HG02588 (cell line): ENCODE measurements around the gene PAPPA2.
"Not testable (repeated sequence)": the region's sequence is repeated elsewhere in the genome, so short reads cannot be mapped to it uniquely, and the experiment has no call there.

Source experiments
- ATAC-seq: cut with Tn5 transposase; IDR thresholded peaks from one replicate; pipeline ENCODE4 v1.9.1; 2021; ENCODE audit warnings: mild to moderate bottlenecking, moderate library complexity; ENCODE audit not compliant: unreplicated experiment

The PAPPA2 gene

GRCh38 chr1:176602388-176603004 is 139.5 kb downstream of the PAPPA2 start:
- no peak for ATAC-seq

- no peak for ATAC-seq
Observed at GRCh38 chr1:176603696-176604095, 140.7 kb downstream of the PAPPA2 start.

DNA sequence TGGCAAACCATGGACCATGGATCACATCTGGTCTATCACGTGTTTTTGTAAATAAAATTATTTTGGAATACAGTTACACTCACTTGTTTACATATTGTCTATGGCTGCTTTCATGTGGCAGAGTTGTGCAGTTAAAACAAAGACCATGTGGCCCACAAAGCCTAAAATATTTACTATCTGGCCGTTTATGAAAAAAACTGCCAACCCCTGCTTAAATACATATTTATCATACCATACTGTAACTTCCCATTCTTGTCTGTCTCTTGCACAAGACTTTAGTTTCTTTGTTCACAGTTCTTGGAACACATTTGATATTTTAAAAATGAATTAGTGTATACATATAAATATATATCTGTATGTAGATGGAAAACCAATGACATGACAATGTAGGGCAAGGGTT is 141.5 kb downstream of the PAPPA2 start:
- no peak for ATAC-seq

DNA sequence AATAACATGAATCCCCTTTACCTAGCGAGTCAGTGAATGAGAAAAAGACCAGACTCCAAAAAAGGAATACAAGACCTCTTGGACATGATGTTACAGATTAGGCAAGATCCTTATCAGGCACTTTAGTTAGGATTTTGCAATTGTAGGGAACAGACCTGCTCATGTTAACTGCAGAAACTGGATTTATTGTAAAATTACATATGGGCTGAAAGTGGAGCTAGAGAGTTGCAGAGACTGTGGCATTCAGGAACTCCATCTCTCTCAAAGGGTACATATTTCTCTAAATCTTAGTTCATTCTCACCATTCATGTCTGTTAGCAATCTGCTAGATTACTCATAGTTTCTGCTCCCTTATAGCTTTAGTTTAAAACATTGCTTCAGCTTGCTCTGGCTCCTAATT is 142.2 kb downstream of the PAPPA2 start:
- no peak for ATAC-seq

DNA sequence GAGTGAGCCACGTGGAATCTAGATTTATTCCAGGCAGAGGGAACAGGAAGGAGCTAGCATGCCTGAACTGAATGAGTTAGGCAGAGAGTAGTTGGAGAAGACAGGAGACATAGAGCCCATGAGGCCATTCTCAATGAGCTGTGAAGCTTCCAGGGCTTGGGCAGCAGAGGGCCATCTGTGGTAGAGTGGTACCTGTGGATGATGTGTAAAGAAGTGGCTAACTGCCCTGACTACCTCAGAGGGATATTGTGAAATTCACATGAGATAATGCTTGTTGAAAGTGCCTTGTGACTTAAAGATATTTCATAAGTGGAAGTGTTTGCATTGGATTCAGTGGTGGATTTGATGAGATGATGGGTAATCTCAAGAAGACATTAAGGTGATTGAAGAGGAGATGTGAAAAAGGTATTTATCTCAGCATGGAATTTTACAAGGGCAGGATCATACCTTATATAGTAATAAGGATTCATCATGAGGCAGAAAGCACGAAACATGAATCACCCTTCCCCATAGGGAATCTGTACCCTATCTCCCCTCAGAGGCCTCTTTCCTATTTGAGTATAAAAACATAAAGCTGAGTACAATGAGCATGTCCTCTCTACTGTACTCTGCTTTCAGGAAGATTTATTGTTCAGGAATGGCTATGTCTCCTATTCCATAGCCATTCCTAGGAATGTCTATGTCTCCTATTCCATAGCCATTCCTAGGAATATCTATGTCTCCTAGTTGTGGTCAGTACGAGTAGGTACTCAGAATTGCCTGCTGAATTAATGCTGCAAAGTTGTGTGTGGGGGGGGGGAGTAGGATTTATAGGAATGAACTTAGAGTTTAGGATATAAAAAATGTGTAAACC is 146.8 kb downstream of the PAPPA2 start:
- no peak for ATAC-seq

GRCh38 chr1:176612791-176613190 is 149.8 kb downstream of the PAPPA2 start:
- ATAC-seq = no peak

GRCh38 chr1:176617881-176618280 is 154.9 kb downstream of the PAPPA2 start:
- no peak for ATAC-seq

- no peak for ATAC-seq
Observed at GRCh38 chr1:176619261-176619660, 156.3 kb downstream of the PAPPA2 start.

GRCh38 chr1:176625365-176625764 is 162.4 kb downstream of the PAPPA2 start:
- ATAC-seq = no peak

GRCh38 chr1:176626572-176627061 is 163.6 kb downstream of the PAPPA2 start:
- ATAC-seq = no peak

GRCh38 chr1:176628775-176629174 is 165.8 kb downstream of the PAPPA2 start:
- ATAC-seq = no peak

GRCh38 chr1:176634733-176635132 is 171.8 kb downstream of the PAPPA2 start:
- not testable (repeated sequence) for ATAC-seq

DNA sequence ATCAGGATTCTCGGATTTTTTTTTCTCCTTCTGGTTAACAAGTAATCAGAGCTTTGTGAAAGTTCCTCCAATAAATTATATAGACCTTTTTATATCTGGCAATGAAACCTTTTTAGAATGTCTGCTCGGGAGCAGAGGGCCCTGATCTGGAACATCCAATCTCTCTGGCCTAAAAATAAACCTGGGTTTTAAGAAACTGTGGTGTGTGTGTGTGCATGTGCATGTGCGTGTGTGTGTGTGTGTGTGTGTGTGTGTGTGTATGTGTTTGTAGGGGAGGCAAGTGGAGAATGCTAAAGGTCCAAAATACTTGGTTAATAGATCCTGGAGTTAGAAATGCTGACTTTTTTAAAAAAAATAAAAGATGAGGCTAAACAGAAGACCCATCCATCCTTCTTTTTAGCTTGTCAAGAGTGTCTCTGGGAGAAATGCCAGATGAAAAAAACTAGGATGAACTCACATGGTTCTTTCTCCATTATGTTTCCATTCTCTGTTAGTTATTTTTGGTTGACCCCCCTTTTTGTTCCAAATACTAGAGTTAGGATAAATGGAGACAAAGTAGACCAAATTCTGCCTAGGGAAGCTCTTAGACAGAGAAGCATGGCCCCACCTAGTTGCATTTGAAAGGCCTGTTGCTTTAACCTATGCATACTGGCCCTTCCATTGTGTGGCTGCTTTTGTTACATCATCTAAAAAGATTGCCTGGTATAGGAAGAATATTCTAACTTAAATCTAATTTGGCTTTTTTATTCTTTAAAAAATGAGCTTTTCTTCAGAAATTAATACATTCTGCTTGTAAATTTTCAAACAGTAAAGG is 175.9 kb downstream of the PAPPA2 start:
- no peak for ATAC-seq

- ATAC-seq = no peak
Observed at GRCh38 chr1:176643536-176643935, 180.6 kb downstream of the PAPPA2 start.

DNA sequence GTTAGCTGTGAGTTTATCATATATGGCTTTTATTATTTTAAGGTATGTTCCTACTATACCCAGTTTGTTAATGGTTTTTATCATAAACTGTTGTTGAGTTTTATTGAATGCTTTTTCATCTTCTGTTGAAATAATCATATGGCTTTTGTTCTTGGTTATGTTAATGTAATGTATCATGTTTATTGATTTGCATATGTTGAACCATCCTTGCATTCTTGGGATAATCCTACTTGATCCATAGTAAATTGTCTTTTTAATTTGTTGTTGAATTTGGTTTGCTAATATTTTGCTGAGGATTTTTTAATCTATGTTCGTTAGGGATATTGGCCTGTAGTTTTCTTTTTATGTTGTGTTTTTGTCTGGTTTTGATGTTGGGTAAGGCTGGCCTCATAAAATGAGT is 185.6 kb downstream of the PAPPA2 start:
- no peak for ATAC-seq

DNA sequence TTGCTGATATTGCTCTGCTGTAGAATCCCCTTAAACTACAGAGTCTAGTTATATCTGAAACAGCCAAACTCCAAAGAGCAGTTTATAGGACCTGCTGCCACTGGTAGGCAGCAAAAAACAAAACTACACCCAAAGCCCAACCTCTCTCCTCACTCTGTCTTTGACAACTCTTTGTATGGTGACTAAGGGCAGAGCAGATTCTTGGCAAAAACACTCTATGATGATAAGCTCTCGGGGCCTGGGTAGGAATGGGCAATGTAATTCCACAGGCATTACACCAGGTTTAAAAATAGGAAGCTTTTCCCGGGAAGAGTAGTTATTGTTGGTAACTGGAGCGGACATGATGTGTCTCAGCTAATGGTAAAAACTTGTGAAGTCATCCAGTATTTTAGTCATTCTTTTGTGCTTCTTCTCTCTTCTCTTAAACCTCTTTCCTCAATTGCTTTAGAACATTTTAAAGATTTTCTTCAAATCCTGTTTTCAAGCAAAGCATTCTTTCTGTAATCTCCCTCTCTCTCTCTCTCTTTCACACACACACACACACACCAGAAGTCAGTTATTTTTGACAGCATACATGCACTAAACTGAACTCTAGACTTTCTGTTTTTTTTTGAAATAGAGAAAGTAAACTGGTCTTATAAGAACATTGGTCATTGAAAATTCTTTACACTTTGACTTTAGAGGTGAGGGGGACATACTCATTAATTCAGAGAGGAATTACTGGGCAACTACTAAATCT is 193.5 kb downstream of the PAPPA2 start:
- no peak for ATAC-seq

GRCh38 chr1:176669782-176670181 is 206.8 kb downstream of the PAPPA2 start:
- no peak for ATAC-seq

DNA sequence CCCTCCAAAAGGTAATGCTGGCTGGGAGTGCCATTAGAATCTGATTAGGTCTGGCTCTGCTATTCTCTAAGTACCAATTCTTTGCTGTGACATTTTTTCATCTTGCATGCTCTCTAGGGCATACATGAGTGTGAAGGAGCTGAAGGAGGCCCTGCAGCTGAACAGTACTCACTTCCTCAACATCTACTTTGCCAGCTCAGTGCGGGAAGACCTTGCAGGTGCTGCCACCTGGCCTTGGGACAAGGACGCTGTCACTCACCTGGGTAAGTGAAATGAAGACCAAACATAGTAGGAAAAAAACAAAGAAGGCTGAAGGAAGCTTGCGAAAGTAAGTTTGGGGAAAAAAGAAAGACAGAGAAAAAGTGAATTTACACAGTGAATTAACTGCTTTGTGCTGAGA is 207.9 kb downstream of the PAPPA2 start:
- ATAC-seq = no peak

- no peak for ATAC-seq
Observed at GRCh38 chr1:176682830-176683535, 220.0 kb downstream of the PAPPA2 start.
